ENCODE measurements around the gene CMIP.
"Not testable (repeated sequence)": the region's sequence is repeated elsewhere in the genome, so short reads cannot be mapped to it uniquely, and the experiment has no call there.

DNA sequence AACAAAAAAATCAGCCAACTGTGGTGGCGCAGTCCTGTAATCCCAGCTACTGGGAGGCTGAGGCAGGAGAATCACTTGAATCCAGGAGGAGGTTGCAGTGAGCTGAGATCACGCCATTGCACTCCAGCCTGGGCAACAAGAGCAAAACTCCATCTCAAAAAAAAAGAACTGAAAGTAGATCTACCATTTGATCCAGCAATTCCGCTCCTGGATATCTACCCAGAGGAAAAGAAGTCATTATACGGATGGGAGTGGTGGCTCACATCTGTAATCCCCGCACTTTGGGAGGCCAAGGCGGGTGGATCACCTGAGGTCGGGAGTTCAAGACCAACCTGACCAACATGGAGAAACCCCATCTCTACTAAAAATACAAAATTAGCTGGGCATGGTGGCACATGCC is 22.5 kb upstream of the CMIP start:
- TF ChIP-seq POLR2AphosphoS5, POLR2A (IDR thresholded peaks at IDR 0.05): not testable (repeated sequence)
- TF ChIP-seq, protein P1, sequence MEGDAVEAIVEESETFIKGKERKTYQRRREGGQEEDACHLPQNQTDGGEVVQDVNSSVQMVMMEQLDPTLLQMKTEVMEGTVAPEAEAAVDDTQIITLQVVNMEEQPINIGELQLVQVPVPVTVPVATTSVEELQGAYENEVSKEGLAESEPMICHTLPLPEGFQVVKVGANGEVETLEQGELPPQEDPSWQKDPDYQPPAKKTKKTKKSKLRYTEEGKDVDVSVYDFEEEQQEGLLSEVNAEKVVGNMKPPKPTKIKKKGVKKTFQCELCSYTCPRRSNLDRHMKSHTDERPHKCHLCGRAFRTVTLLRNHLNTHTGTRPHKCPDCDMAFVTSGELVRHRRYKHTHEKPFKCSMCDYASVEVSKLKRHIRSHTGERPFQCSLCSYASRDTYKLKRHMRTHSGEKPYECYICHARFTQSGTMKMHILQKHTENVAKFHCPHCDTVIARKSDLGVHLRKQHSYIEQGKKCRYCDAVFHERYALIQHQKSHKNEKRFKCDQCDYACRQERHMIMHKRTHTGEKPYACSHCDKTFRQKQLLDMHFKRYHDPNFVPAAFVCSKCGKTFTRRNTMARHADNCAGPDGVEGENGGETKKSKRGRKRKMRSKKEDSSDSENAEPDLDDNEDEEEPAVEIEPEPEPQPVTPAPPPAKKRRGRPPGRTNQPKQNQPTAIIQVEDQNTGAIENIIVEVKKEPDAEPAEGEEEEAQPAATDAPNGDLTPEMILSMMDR (IDR thresholded peaks at IDR 0.05) = not testable (repeated sequence)

Data from sigmoid colon (tissue), 4 donors.